Measurements from ENCODE around the gene GPC6.

Gene GPC6

DNA sequence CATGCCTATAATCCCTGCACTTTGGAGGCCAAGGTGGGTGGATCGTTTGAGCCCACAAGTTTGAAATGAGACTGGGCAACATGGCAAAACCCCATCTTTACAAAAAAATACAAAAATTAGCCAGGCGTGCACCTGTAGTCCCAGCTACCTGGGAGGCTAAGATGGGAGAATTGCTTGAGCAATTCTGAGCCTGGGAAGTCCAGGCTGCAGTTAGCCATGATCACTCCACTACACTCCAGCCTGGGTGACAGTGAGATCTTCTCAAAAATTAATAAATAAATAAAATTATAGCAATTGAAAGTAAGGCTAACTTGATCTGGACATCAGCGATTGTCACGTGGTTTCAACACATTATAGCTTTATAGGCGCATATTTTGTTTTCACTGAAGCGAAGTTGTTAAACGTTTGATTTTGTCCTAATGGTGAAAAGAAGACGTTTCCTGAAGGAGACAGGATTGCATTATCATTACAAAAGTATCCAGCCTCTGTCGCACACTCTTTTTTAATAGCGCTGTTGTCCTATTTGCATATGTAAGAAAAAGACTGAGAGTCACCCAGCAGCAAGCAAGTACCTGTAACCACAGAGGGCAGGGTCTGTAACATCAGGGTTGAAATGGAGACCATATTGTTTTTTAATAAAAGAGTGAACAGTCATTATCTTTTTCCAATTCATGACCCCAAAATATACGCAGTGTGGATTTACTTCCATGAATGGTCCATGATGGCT, 917.2 kb downstream of the GPC6 start:
- no peak for DNase-seq

GRCh38 chr13:94145966-94146365, 919.4 kb downstream of the GPC6 start:
- DNase-seq, result no peak

GRCh38 chr13:94153586-94153985, 927.0 kb downstream of the GPC6 start:
- no peak for DNase-seq

DNA sequence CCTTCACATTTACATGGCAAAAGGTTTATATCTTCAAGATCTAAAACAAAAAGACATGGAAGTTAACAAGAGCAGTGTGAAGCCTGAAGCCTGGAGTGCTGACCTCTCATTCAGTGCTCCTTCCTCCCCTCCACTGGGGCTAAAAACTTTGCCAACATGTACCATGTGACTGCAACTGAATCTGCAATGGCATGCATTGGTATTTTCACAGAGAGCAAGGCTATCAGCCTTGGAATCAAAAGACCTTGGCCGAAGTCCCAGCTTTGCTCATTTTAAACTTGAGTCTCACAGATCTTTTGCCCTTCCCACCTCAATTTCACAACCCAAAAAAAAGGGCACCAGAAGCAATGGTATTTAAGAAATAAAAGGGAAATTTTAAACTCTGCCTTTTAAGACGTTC, 927.8 kb downstream of the GPC6 start:
- no peak for DNase-seq

GRCh38 chr13:94157705-94158218, 931.2 kb downstream of the GPC6 start:
- no peak for DNase-seq

- DNase-seq, result no peak
Measured at GRCh38 chr13:94160875-94161274, 934.3 kb downstream of the GPC6 start.

DNA sequence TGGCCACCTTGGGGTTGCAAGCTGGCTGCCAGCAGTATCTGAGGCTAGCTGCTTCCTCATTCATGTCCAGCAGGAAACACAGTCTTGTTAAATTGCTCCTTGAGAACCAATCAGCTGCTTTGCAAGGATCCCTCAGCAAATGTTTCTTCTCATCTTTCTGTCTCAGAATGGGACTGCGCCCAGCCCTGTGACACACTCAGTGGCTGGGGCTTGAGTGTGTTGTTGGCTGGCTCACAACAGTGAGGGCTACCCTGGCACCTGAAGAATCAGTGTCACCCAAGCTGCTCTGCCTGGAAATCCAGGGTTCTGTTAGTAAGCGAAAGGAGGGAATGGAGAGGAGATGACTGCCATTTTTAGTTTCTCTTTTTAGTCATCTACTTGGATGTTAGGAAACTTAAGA, 935.7 kb downstream of the GPC6 start:
- DNase-seq, result no peak

- no peak for DNase-seq
Measured at GRCh38 chr13:94163535-94163934, 936.9 kb downstream of the GPC6 start.

DNA sequence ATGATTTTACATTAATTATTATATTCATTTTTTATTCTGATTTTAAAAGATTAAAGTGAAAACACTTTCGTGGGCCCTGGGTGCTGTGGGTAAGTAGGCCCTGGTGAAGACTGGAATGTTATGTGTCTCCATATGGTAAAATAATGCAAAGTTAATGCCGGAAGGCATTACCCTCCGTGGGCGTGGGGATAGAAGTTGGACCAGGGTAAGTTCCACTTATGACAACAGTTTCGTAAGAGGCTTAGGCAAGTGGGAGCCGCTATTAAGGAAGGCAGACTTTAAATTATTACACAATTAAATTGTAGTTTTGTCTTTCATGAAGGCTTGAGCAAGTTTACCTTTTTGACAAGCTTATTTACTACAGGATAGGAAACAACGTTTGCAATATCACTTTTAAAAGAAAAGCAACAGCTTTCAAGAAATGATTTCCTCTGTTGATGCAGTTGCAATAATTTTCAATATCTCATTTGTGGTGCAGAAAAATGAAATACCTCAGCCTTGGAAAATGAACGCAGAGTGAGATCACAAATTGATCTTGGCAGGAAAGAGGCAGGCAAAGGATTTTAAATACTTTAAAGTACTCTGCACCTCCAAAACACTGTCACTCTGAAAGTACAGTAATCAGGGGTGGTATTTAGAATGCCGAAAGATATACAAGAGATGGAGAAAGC, 942.3 kb downstream of the GPC6 start:
- peak; percentile 83 for DNase-seq

GRCh38 chr13:94169454-94170144, 943.0 kb downstream of the GPC6 start:
- DNase-seq, result no peak

DNA sequence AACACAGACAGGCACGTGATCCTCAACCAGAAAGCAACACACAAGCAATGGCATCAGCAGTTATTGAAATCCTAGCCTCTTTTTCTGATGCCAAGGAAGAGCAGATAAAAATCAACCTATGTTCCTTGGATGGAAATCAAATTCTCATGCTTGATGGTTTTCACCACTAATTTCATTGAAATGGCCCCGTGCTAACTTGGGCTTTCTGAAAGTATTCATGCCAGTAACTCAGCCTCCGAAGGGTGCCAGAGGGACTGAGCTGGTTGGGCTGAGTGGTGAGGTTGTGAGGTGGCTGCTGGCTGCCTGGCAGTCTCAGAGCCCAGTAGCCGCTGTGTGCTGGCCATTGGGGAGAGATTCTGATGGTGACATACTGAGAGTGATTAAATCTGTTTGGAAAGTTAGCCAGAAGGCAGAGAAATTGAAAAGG, 943.6 kb downstream of the GPC6 start:
- DNase-seq, result no peak

DNA sequence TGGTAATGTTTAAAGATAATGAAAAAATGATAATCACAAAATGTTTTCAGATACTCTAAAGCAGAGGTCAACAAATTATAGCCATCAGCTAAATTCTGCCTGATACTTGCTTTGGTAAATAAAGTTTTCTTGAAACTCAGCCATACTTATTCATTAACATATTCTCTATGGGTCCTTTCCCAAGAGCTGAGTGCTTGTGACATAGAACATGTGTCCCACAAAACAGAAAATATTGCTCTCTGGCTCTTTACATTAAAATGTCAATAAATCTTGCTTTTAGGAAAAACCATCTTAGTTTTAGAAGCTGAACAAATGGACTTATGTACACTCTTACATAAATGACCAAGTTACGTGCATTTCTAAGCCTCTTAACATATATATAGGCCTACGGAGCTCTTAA, 945.8 kb downstream of the GPC6 start:
- no peak for DNase-seq

GRCh38 chr13:94173312-94173854, 946.8 kb downstream of the GPC6 start:
- no peak for DNase-seq

GRCh38 chr13:94174009-94174408, 947.4 kb downstream of the GPC6 start:
- DNase-seq, result no peak

DNA sequence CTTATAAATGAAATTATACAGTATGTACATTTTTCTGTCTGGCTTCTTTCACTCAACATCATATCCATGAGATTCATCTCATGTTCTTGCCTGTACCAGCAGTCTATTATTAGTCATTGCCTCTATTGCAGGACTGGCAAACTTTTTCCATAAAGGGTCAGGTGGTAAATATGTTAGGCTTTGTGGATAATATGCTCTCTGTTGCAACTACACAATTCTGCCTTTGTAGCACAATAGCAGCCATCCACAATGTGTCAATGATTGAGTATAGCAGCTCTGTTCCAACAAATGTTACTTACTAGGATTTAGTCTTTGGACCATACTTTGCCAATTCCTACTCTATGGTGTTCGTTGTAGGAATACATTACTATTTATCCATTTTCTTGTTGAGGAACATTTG, 948.5 kb downstream of the GPC6 start:
- no peak for DNase-seq

- peak in 1 of 2 donors; percentile 55 for DNase-seq
Measured at GRCh38 chr13:94176561-94176960, 950.0 kb downstream of the GPC6 start.

- no peak for DNase-seq
Measured at GRCh38 chr13:94177041-94177440, 950.4 kb downstream of the GPC6 start.

GRCh38 chr13:94178625-94179244, 952.1 kb downstream of the GPC6 start:
- DNase-seq, result no peak

- DNase-seq, result no peak
Measured at GRCh38 chr13:94181461-94182107, 955.0 kb downstream of the GPC6 start.

GRCh38 chr13:94182185-94182761, 955.7 kb downstream of the GPC6 start:
- peak; percentile 42 to 83 for DNase-seq

- DNase-seq, result no peak
Measured at GRCh38 chr13:94186470-94186869, 959.9 kb downstream of the GPC6 start.

Data from inflammatory macrophage (primary cell).